Nephron progenitor cell (in vitro differentiated cells): ENCODE results near the gene FLT4.
"Not testable (repeated sequence)": the region's sequence is repeated elsewhere in the genome, so short reads cannot be mapped to it uniquely, and the experiment has no call there.

Source experiments
- DNase-seq: peaks from one replicate; pipeline ENCODE4 v3.0.0; 2021
- H3K27ac Mint-ChIP-seq: 2 replicates; pipeline ENCODE4 v1.8.0; 2021; ENCODE audit warnings: mild to moderate bottlenecking, moderate library complexity, mixed read lengths
- H3K27me3 Mint-ChIP-seq: 2 replicates; pipeline ENCODE4 v1.8.0; 2021; ENCODE audit warnings: mild to moderate bottlenecking, low read depth, mixed read lengths; ENCODE audit not compliant: poor library complexity
- H3K36me3 Mint-ChIP-seq: 2 replicates; pipeline ENCODE4 v1.8.0; 2021; ENCODE audit warnings: low read depth, mixed read lengths
- H3K4me1 Mint-ChIP-seq: 2 replicates; pipeline ENCODE4 v1.8.0; 2021; ENCODE audit warnings: mixed read lengths
- H3K4me3 Mint-ChIP-seq: 2 replicates; pipeline ENCODE4 v1.8.0; 2021; ENCODE audit warnings: mild to moderate bottlenecking, moderate library complexity, mixed read lengths
- H3K9me3 Mint-ChIP-seq: 2 replicates; pipeline ENCODE4 v1.8.0; 2021; ENCODE audit warnings: mild to moderate bottlenecking, moderate library complexity, mixed read lengths
- CTCF ChIP-seq: fragments of 200-600 bp; sonication (generic); IDR thresholded peaks from 2 replicates; pipeline ENCODE4 v1.5.0; 2021; ENCODE audit warnings: antibody characterized with exemption

FLT4 gene

GRCh38 chr5:180665682-180666404 is 16.4 kb upstream of the FLT4 start:
- H3K27me3 Mint-ChIP-seq = peaks cover 37% of the 10 kb centered on the region
- no peak for DNase-seq
- no peak overlapping the region for H3K27ac Mint-ChIP-seq
- H3K4me3 Mint-ChIP-seq = no peak overlapping the region
- no peak for TF ChIP-seq CTCF
- peaks cover 20% of the 10 kb centered on the region for H3K4me1 Mint-ChIP-seq
- no peaks in the 10 kb centered on the region for H3K9me3 Mint-ChIP-seq
- H3K36me3 Mint-ChIP-seq = no peaks in the 10 kb centered on the region

GRCh38 chr5:180658774-180659564 is 9.6 kb upstream of the FLT4 start:
- H3K4me3 Mint-ChIP-seq = peak overlapping the region; percentile 59
- TF ChIP-seq CTCF = no peak
- H3K9me3 Mint-ChIP-seq = peaks cover 4% of the 10 kb centered on the region
- no peaks in the 10 kb centered on the region for H3K36me3 Mint-ChIP-seq
- no peak for DNase-seq
- H3K27ac Mint-ChIP-seq = no peak overlapping the region
- H3K4me1 Mint-ChIP-seq = no peaks in the 10 kb centered on the region
- H3K27me3 Mint-ChIP-seq = peaks cover 81% of the 10 kb centered on the region

GRCh38 chr5:180655243-180655642 is 5.8 kb upstream of the FLT4 start:
- not testable (repeated sequence) for H3K27ac Mint-ChIP-seq, H3K4me3 Mint-ChIP-seq, DNase-seq, H3K4me1 Mint-ChIP-seq, H3K36me3 Mint-ChIP-seq
- peaks cover 11% of the 10 kb centered on the region for H3K9me3 Mint-ChIP-seq
- H3K27me3 Mint-ChIP-seq = peaks cover 90% of the 10 kb centered on the region

GRCh38 chr5:180652771-180653170 is 3.4 kb upstream of the FLT4 start:
- peaks cover 6% of the 10 kb centered on the region for H3K9me3 Mint-ChIP-seq
- H3K4me1 Mint-ChIP-seq = peaks cover 14% of the 10 kb centered on the region
- TF ChIP-seq CTCF = no peak
- H3K27ac Mint-ChIP-seq = no peak overlapping the region
- no peak for DNase-seq
- peaks cover 85% of the 10 kb centered on the region for H3K27me3 Mint-ChIP-seq
- H3K36me3 Mint-ChIP-seq = no peaks in the 10 kb centered on the region
- H3K4me3 Mint-ChIP-seq = no peak overlapping the region

GRCh38 chr5:180652346-180652745 is 2.9 kb upstream of the FLT4 start:
- TF ChIP-seq CTCF = no peak
- DNase-seq = no peak
- Mint-ChIP-seq H3K9me3 (peaks cover 6% of the 10 kb centered on the region), H3K27ac (no peak overlapping the region), H3K4me1 (peaks cover 14% of the 10 kb centered on the region), H3K36me3 (no peaks in the 10 kb centered on the region), H3K27me3 (peaks cover 85% of the 10 kb centered on the region), H3K4me3 (no peak overlapping the region)

- peaks cover 83% of the 10 kb centered on the region for H3K27me3 Mint-ChIP-seq
- no peaks in the 10 kb centered on the region for H3K36me3 Mint-ChIP-seq
- TF ChIP-seq CTCF = peak; percentile 24
- H3K4me1 Mint-ChIP-seq = peaks cover 38% of the 10 kb centered on the region
- H3K27ac Mint-ChIP-seq = no peak overlapping the region
- H3K4me3 Mint-ChIP-seq = peak overlapping the region; percentile 75
- H3K9me3 Mint-ChIP-seq = peaks cover 6% of the 10 kb centered on the region
- peak; percentile 80 for DNase-seq
These were observed 623 bp downstream of the FLT4 start for GRCh38 chr5:180648658-180649296.
